HepG2 (cell line): ENCODE results near the gene MLANA. TPM values are rescaled to one million over a fixed set of nuclear protein-coding genes. Genes with fewer than 3 reads are reported as not detected.

Experiments used
- FOXK1 ChIP-seq: sonication (generic); formaldehyde crosslinking; IDR thresholded peaks from 2 replicates; pipeline ENCODE4 v1.4.0; 2020; ENCODE audit warnings: low read depth, missing genetic modification reagents, borderline replicate concordance
- HOMEZ ChIP-seq: IDR thresholded peaks from 2 replicates; pipeline ENCODE4 v1.6.1; 2016; ENCODE audit warnings: low read depth
- ISL2 ChIP-seq: sonication (generic); formaldehyde crosslinking; IDR thresholded peaks from 2 replicates; pipeline ENCODE4 v1.5.0; 2020; ENCODE audit warnings: missing genetic modification reagents
- LCORL ChIP-seq, 2 experiments: fragments of 450-650 bp in 1 of 2; sonication (generic) in 1 of 2; formaldehyde crosslinking in 1 of 2; IDR thresholded peaks; 2 replicates each; pipeline versions ENCODE4 v1.5.0 to v1.6.1; 2017 to 2020; ENCODE audit warnings: antibody characterized with exemption in 1 of 2, missing genetic modification reagents in 1 of 2
- NCOA2 ChIP-seq: sonication (generic); formaldehyde crosslinking; IDR thresholded peaks from 2 replicates; pipeline ENCODE4 v1.8.0; 2022; ENCODE audit warnings: inconsistent platforms
- NONO ChIP-seq, 2 experiments: fragments of 450-650 bp in 1 of 2; sonication (generic) in 1 of 2; formaldehyde crosslinking in 1 of 2; IDR thresholded peaks in 1 of 2; conservative IDR thresholded peaks in 1 of 2; 2 replicates each; pipeline versions ENCODE4 v1.6.1 to v1.8.0; 2017 to 2022; ENCODE audit warnings: mild to moderate bottlenecking in 1 of 2, missing genetic modification reagents in 1 of 2, moderate library complexity in 1 of 2
- PLRG1 ChIP-seq: fragments of 450-650 bp; conservative IDR thresholded peaks from 2 replicates; pipeline ENCODE4 v1.6.1; 2016
- PPARG ChIP-seq: conservative IDR thresholded peaks from 2 replicates; pipeline ENCODE4 v1.6.1; 2016; ENCODE audit warnings: missing biosample characterization, missing genetic modification reagents
- PRDM15 ChIP-seq: sonication (generic); formaldehyde crosslinking; IDR thresholded peaks from 2 replicates; pipeline ENCODE4 v1.4.0; 2020; ENCODE audit warnings: missing genetic modification reagents
- PRPF4 ChIP-seq: fragments of 200-400 bp; formaldehyde crosslinking; IDR thresholded peaks from 2 replicates; pipeline ENCODE4 v1.6.1; 2016; ENCODE audit warnings: low read length, low read depth; ENCODE audit not compliant: poor library complexity, severe bottlenecking
- RBAK ChIP-seq: sonication (generic); formaldehyde crosslinking; IDR thresholded peaks from 2 replicates; pipeline ENCODE4 v1.5.1; 2020; ENCODE audit warnings: mild to moderate bottlenecking, missing genetic modification reagents
- RCOR2 ChIP-seq: IDR thresholded peaks from 2 replicates; pipeline ENCODE4 v1.6.1; 2016; ENCODE audit warnings: missing biosample characterization, missing genetic modification reagents
- SIX4 ChIP-seq: sonication (generic); formaldehyde crosslinking; IDR thresholded peaks from 2 replicates; pipeline ENCODE4 v1.4.0; 2020; ENCODE audit warnings: missing genetic modification reagents
- SOX5 ChIP-seq: IDR thresholded peaks from 2 replicates; pipeline ENCODE4 v1.6.1; 2016; ENCODE audit warnings: borderline replicate concordance
- THAP11 ChIP-seq: IDR thresholded peaks from 2 replicates; pipeline ENCODE4 v1.6.1; 2016; ENCODE audit warnings: missing biosample characterization, missing genetic modification reagents
- ZNF282 ChIP-seq: fragments of 450-650 bp; IDR thresholded peaks from 2 replicates; pipeline ENCODE4 v1.6.1; 2018; ENCODE audit not compliant: partially characterized antibody
- polyA plus RNA-seq, 8 experiments: library from polyadenylated mRNA; depleted of rRNA in 3 of 8; stranded (reverse) in 7 of 8; unstranded in 1 of 8; fragments of >200 nt; fragmentation: Illumina TruSeq in 4 of 8; extraction: Trizol in 4 of 8; gene quantifications; 2 replicates each; pipeline versions ENCODE4 v1.2.1 to v1.2.3, GENCODE V29; 2011 to 2016; ENCODE audit warnings: low read depth in 4 of 8, missing spikeins in 1 of 8, mixed read lengths in 1 of 8; ENCODE audit not compliant: insufficient read depth in 1 of 8
- total RNA-seq, 5 experiments: library from RNA; depleted of rRNA; stranded (reverse); fragments of >200 nt; fragmentation: Illumina TruSeq; extraction: Trizol; gene quantifications; 2 replicates each; pipeline ENCODE4 v1.2.3, GENCODE V29; 2016; ENCODE audit warnings: low read depth in 1 of 5
- TF ChIP-seq, protein P1 (sequence below): sonication (generic); formaldehyde crosslinking; IDR thresholded peaks from 2 replicates; pipeline ENCODE4 v1.5.1; 2020; ENCODE audit warnings: mild to moderate bottlenecking, missing genetic modification reagents, borderline replicate concordance
- TF ChIP-seq, protein P2 (sequence below): IDR thresholded peaks from 2 replicates; pipeline ENCODE4 v1.6.1; 2016

The MLANA gene
- total and polyA plus RNA-seq, 2 of the 13 experiments (the other 11 are each of a cell fraction or from before 2014, with no cell fraction given): 0.11 to 0.18 TPM

DNA sequence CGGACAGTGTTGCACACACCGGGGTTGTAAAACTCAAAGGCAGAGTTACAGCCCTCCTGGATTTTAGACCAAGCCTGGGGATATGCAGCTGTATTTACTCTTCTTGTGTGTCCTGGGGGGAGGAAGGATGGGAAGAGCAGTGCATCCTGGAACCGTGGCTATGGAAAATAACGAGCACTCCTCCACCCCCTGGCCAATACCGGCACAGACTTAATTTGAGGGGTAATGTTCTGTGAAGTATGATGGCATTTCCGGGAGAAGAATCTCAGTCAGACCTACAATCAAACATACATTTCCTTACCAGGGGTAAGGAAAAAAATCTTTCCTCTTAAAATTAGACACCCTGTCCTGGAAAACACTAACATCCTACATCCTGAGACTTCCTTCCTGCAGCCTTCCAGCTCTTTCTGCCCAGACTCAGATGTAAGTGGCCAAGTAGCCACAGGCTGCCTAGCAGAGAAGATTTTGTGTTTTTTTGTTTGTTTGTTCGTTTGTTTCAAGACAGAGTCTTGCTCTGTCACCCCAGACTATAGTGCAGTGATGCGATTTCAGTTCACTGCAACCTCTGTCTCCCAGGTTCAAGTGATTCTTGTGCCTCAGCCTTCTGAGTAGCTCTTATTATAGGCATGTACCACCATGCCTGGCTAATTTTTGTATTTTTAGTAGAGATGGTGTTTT, 46.8 kb upstream of the MLANA start (continued):
- TF ChIP-seq SOX5 (CRISPR knock-in tag): peak; percentile 48; the same call in 1 of the 2 replicates
- no peak for TF ChIP-seq ZNF282
- TF ChIP-seq RCOR2 (CRISPR knock-in tag): peak; percentile 77; the same call in 1 of the 2 replicates
- TF ChIP-seq PLRG1: no peak
- no peak for TF ChIP-seq RBAK (CRISPR knock-in tag)
- TF ChIP-seq, protein P1, sequence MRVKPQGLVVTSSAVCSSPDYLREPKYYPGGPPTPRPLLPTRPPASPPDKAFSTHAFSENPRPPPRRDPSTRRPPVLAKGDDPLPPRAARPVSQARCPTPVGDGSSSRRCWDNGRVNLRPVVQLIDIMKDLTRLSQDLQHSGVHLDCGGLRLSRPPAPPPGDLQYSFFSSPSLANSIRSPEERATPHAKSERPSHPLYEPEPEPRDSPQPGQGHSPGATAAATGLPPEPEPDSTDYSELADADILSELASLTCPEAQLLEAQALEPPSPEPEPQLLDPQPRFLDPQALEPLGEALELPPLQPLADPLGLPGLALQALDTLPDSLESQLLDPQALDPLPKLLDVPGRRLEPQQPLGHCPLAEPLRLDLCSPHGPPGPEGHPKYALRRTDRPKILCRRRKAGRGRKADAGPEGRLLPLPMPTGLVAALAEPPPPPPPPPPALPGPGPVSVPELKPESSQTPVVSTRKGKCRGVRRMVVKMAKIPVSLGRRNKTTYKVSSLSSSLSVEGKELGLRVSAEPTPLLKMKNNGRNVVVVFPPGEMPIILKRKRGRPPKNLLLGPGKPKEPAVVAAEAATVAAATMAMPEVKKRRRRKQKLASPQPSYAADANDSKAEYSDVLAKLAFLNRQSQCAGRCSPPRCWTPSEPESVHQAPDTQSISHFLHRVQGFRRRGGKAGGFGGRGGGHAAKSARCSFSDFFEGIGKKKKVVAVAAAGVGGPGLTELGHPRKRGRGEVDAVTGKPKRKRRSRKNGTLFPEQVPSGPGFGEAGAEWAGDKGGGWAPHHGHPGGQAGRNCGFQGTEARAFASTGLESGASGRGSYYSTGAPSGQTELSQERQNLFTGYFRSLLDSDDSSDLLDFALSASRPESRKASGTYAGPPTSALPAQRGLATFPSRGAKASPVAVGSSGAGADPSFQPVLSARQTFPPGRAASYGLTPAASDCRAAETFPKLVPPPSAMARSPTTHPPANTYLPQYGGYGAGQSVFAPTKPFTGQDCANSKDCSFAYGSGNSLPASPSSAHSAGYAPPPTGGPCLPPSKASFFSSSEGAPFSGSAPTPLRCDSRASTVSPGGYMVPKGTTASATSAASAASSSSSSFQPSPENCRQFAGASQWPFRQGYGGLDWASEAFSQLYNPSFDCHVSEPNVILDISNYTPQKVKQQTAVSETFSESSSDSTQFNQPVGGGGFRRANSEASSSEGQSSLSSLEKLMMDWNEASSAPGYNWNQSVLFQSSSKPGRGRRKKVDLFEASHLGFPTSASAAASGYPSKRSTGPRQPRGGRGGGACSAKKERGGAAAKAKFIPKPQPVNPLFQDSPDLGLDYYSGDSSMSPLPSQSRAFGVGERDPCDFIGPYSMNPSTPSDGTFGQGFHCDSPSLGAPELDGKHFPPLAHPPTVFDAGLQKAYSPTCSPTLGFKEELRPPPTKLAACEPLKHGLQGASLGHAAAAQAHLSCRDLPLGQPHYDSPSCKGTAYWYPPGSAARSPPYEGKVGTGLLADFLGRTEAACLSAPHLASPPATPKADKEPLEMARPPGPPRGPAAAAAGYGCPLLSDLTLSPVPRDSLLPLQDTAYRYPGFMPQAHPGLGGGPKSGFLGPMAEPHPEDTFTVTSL (CRISPR knock-in tag): peak; percentile 40; the same call in 1 of the 2 replicates
- peak; percentile 56; the same call in 1 of the 2 replicates for TF ChIP-seq NCOA2 (CRISPR knock-in tag)
- TF ChIP-seq ISL2 (CRISPR knock-in tag): peak; percentile 47; the same call in 1 of the 2 replicates
- TF ChIP-seq, protein P2, sequence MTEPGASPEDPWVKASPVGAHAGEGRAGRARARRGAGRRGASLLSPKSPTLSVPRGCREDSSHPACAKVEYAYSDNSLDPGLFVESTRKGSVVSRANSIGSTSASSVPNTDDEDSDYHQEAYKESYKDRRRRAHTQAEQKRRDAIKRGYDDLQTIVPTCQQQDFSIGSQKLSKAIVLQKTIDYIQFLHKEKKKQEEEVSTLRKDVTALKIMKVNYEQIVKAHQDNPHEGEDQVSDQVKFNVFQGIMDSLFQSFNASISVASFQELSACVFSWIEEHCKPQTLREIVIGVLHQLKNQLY: no peak
- no peak for TF ChIP-seq LCORL (IDR thresholded peaks at IDR 0.05)
- peak; percentile 81 for TF ChIP-seq LCORL (CRISPR knock-in tag; IDR thresholded peaks at IDR 0.05)
- peak; percentile 23; the same call in 1 of the 2 replicates for TF ChIP-seq HOMEZ (CRISPR knock-in tag)
- TF ChIP-seq SIX4 (CRISPR knock-in tag): peak; percentile 51; the same call in 1 of the 2 replicates
- TF ChIP-seq NONO (IDR thresholded peaks at IDR 0.05): no peak
- TF ChIP-seq NONO (CRISPR knock-in tag; conservative IDR thresholded peaks at IDR 0.05): peak; percentile 52; the same call in 1 of the 2 replicates
- TF ChIP-seq THAP11 (CRISPR knock-in tag): peak; percentile 25; the same call in 1 of the 2 replicates
- TF ChIP-seq PRPF4: no peak
- peak; percentile 34; the same call in 1 of the 2 replicates for TF ChIP-seq FOXK1
- no peak for TF ChIP-seq PRDM15 (CRISPR knock-in tag)
- no peak for TF ChIP-seq PPARG (CRISPR knock-in tag)
